Parathyroid adenoma (tissue), 2 donors: Measurements from ENCODE around the gene AJM1.

ENCODE experiments used
- H2AFZ ChIP-seq: fragments of 300-600 bp; sonication (generic); one replicate; pipeline ENCODE4 v1.7.0; 2017; ENCODE audit warnings: antibody characterized with exemption, mild to moderate bottlenecking
- H3K27ac ChIP-seq: fragments of 300-600 bp; sonication (generic); one replicate; pipeline ENCODE4 v1.7.0; 2017
- H3K27me3 ChIP-seq: fragments of 300-600 bp; sonication (generic); one replicate; pipeline ENCODE4 v1.7.0; 2017; ENCODE audit warnings: low read length; ENCODE audit not compliant: control insufficient read depth, insufficient read depth
- H3K36me3 ChIP-seq: fragments of 300-600 bp; sonication (generic); one replicate; pipeline ENCODE4 v1.7.0; 2017; ENCODE audit warnings: low read length; ENCODE audit not compliant: control insufficient read depth, insufficient read depth
- H3K4me1 ChIP-seq: fragments of 300-600 bp; sonication (generic); one replicate; pipeline ENCODE4 v1.7.0; 2017; ENCODE audit warnings: control low read depth
- H3K4me2 ChIP-seq: fragments of 300-600 bp; sonication (generic); one replicate; pipeline ENCODE4 v1.7.0; 2017; ENCODE audit warnings: low read length
- H3K4me3 ChIP-seq: fragments of 300-600 bp; sonication (generic); one replicate; pipeline ENCODE4 v1.7.0; 2017; ENCODE audit warnings: low read depth, low read length
- H3K79me2 ChIP-seq: fragments of 300-600 bp; sonication (generic); one replicate; pipeline ENCODE4 v1.7.0; 2017; ENCODE audit warnings: control low read depth
- H3K9ac ChIP-seq: fragments of 300-600 bp; sonication (generic); one replicate; pipeline ENCODE4 v1.7.0; 2017; ENCODE audit warnings: mild to moderate bottlenecking
- H3K9me3 ChIP-seq: fragments of 300-600 bp; sonication (generic); one replicate; pipeline ENCODE4 v1.7.0; 2017; ENCODE audit warnings: low read length; ENCODE audit not compliant: control insufficient read depth
- CTCF ChIP-seq: fragments of 300-600 bp; sonication (generic); IDR thresholded peaks from one replicate; pipeline ENCODE4 v1.7.0; 2017; ENCODE audit warnings: antibody characterized with exemption, mild to moderate bottlenecking
- donor health status: primary hyperparathyroidism.

The AJM1 gene

GRCh38 chr9:136861874-136862457 lies 19.7 kb downstream of the AJM1 start:
- H3K9ac ChIP-seq = no peak overlapping the region
- peaks cover 4% of the 10 kb centered on the region for H3K79me2 ChIP-seq
- H3K4me2 ChIP-seq = no peak overlapping the region
- no peak overlapping the region for H2AFZ ChIP-seq
- H3K4me1 ChIP-seq = no peaks in the 10 kb centered on the region
- H3K36me3 ChIP-seq = no peaks in the 10 kb centered on the region
- no peak for TF ChIP-seq CTCF
- H3K27me3 ChIP-seq = no peaks in the 10 kb centered on the region
- no peak overlapping the region for H3K27ac ChIP-seq
- H3K9me3 ChIP-seq = no peaks in the 10 kb centered on the region
- no peak overlapping the region for H3K4me3 ChIP-seq

DNA sequence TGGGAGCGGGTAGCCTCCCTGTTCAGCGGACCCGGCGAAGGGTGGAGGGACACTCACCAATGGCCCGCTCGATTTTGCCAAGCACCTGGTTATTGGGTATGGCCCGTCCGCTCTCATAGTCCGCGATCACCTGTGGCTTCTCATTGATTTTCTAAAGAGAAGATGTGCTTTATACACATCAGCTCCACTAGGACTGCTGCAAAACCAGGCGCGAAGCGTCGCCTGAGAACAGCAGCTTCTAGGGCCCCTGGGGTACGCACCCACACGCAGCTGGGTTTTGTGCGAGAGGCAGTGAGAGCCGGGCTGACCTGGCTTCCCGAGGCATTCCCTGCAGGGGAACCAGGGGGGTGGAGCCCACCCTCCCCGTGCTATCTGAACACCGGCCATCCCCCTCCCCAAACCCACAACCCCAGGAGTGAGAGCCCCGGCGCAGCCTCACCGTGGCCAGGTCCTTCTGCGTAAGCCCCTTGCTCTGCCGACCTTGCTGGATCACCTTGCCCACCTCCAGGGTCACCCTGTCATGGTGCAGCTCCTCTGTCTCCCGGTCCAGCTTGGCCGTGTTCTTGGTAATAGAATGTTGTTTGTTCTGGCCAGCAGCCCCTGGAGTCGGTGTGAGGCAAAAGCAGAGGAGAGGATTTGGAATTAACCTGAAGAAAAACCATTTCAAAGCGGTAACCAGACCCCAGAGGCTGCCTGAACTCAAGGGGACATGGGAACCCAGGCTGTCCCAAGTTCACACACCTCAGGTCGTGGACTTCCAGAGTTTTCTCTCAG lies 20.8 kb downstream of the AJM1 start:
- Histone ChIP-seq H3K4me2 (no peak overlapping the region), H3K79me2 (peaks cover 4% of the 10 kb centered on the region), H3K27me3 (no peaks in the 10 kb centered on the region), H3K4me1 (no peaks in the 10 kb centered on the region), H3K36me3 (no peaks in the 10 kb centered on the region), H3K27ac (no peak overlapping the region), H3K9ac (no peak overlapping the region), H3K4me3 (no peak overlapping the region), H3K9me3 (no peaks in the 10 kb centered on the region), H2AFZ (no peak overlapping the region)
- no peak for TF ChIP-seq CTCF

DNA sequence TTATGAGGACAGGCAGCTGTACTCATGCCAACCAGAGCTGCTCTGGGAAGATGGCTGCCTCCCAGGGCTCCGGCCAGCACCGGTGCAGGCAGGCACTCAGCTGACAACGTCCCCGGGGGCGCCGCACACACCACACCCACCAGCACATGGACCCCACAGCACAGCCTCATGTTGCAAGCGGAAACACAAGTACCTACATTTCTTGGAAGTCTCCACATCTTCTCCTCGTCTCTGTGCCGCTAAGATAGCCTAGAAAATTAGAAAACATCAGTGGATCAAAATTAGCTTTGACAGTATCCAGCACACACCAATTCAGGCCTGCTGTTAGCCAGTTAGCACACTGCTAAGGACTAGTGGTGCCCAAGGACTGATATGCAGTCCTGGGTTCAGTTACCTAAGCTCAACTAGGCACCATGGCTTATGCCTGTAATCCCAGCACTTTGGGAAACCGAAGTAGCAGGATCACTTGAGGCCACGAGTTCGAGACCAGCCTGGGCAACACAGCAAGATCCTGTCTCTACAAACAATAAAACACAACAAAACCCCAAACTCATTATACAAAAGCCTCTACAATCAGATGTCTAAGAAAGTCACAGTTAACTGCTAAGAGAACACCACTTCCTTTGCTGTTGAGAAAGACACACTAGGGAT lies 21.5 kb downstream of the AJM1 start:
- Histone ChIP-seq H3K9me3 (no peaks in the 10 kb centered on the region), H2AFZ (no peak overlapping the region), H3K36me3 (no peaks in the 10 kb centered on the region), H3K9ac (no peak overlapping the region), H3K27ac (no peak overlapping the region), H3K4me2 (no peak overlapping the region), H3K27me3 (no peaks in the 10 kb centered on the region), H3K79me2 (peaks cover 4% of the 10 kb centered on the region), H3K4me1 (no peaks in the 10 kb centered on the region), H3K4me3 (no peak overlapping the region)
- TF ChIP-seq CTCF = no peak

GRCh38 chr9:136865041-136865767 lies 22.9 kb downstream of the AJM1 start:
- no peaks in the 10 kb centered on the region for H3K9me3 ChIP-seq
- no peak overlapping the region for H3K9ac ChIP-seq
- peaks cover 4% of the 10 kb centered on the region for H3K79me2 ChIP-seq
- no peak overlapping the region for H3K27ac ChIP-seq
- H3K36me3 ChIP-seq = no peaks in the 10 kb centered on the region
- peak overlapping the region; percentile 95 for H3K4me3 ChIP-seq
- no peak for TF ChIP-seq CTCF
- H3K27me3 ChIP-seq = no peaks in the 10 kb centered on the region
- peak overlapping the region; percentile 50 for H3K4me2 ChIP-seq
- H2AFZ ChIP-seq = no peak overlapping the region
- H3K4me1 ChIP-seq = no peaks in the 10 kb centered on the region
